Measurements from ENCODE around the gene SH3BGRL2. TPM values are rescaled to one million over a fixed set of nuclear protein-coding genes. Genes with fewer than 3 reads are reported as not detected.

SH3BGRL2 gene
- total RNA-seq, 1 experiment from 2014 or later, result 11.8 TPM

DNA sequence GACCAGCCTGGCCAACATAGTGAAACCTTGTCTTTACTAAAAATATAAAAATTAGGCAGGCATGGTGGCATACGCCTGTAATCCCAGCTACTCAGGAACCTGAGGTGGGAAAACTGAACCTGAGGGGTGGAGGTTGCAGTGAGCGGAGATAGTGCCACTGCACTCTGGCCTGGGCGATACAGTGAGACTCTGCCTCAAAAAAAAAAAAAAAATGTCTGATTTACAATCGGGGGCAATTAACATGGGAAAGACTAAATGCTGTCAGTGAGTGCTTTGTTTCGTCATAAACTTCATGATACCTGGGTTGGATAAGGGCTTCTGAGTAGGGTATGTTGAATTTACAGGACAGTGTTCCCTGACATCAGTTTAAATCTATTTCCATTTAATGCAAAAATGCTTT is 8.0 kb upstream of the SH3BGRL2 start:
- no peak overlapping the region for H2AK5ac ChIP-seq (ENCODE audit: insufficient read length, low read length)
- H3K23me2 ChIP-seq (ENCODE audit: insufficient read length, low read depth, low read length, poor library complexity, severe bottlenecking), result no peaks in the 10 kb centered on the region
- no peak overlapping the region for H4K91ac ChIP-seq (ENCODE audit: insufficient read length, low read depth, low read length)
- no peaks in the 10 kb centered on the region for H3K9me3 Mint-ChIP-seq
- no peak overlapping the region; a peak in 1 of 7 replicates for H3K27ac Mint-ChIP-seq
- H3K27ac ChIP-seq (ENCODE audit: insufficient read length, low read depth, low read length), result no peak overlapping the region
- no peak overlapping the region for H4K8ac ChIP-seq (replicated peaks; ENCODE audit: insufficient read length, low read depth, low read length)
- H3K79me2 ChIP-seq (ENCODE audit: insufficient read depth, low read length), result no peaks in the 10 kb centered on the region
- no peaks in the 10 kb centered on the region for H3K79me1 ChIP-seq (ENCODE audit: insufficient read depth, low read depth, low read length, poor library complexity, severe bottlenecking)
- no peak overlapping the region for H3K4ac ChIP-seq (ENCODE audit: low read depth, low read length)
- WGBS (ENCODE audit: extremely low coverage, insufficient read length, low lambda C conversion rate), result no CpG with 5 or more reads among the region's 5 CpGs
- H3K56ac ChIP-seq (ENCODE audit: insufficient read length, low read depth, low read length), result no peak overlapping the region
- no peak for DNase-seq
- H4K20me1 ChIP-seq (ENCODE audit: control insufficient read depth, insufficient read depth, insufficient read length), result no peaks in the 10 kb centered on the region
- H2BK5ac ChIP-seq (ENCODE audit: insufficient read length, low read length), result no peak overlapping the region
- H3T11ph ChIP-seq (ENCODE audit: low read length), result no peak overlapping the region
- H3K23ac ChIP-seq (ENCODE audit: insufficient read length, low read depth, low read length), result no peak overlapping the region
- H3K36me3 Mint-ChIP-seq (ENCODE audit: insufficient read depth in 1 of 3, low read depth in 3 of 3), result no peaks in the 10 kb centered on the region
- H4K5ac ChIP-seq (ENCODE audit: insufficient read length, low read depth, low read length), result no peak overlapping the region
- H3K4me3 Mint-ChIP-seq, result no peak overlapping the region
- H2BK120ac ChIP-seq (ENCODE audit: low read depth, low read length, poor library complexity, severe bottlenecking), result no peak overlapping the region
- H3K27me3 ChIP-seq (ENCODE audit: insufficient read depth, low read length), result no peaks in the 10 kb centered on the region
- H3K4me1 ChIP-seq (ENCODE audit: insufficient read depth, low read length), result no peaks in the 10 kb centered on the region
- no peak overlapping the region for H2BK15ac ChIP-seq (ENCODE audit: low read depth, low read length)
- TF ChIP-seq, protein P1, sequence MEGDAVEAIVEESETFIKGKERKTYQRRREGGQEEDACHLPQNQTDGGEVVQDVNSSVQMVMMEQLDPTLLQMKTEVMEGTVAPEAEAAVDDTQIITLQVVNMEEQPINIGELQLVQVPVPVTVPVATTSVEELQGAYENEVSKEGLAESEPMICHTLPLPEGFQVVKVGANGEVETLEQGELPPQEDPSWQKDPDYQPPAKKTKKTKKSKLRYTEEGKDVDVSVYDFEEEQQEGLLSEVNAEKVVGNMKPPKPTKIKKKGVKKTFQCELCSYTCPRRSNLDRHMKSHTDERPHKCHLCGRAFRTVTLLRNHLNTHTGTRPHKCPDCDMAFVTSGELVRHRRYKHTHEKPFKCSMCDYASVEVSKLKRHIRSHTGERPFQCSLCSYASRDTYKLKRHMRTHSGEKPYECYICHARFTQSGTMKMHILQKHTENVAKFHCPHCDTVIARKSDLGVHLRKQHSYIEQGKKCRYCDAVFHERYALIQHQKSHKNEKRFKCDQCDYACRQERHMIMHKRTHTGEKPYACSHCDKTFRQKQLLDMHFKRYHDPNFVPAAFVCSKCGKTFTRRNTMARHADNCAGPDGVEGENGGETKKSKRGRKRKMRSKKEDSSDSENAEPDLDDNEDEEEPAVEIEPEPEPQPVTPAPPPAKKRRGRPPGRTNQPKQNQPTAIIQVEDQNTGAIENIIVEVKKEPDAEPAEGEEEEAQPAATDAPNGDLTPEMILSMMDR (conservative IDR thresholded peaks at IDR 0.05), result no peak
- H3K9ac ChIP-seq (ENCODE audit: extremely low read depth, insufficient read length, low read length), result no peak overlapping the region
- H2BK12ac ChIP-seq (ENCODE audit: insufficient read length, low read depth, low read length), result no peak overlapping the region
- H3K4me1 Mint-ChIP-seq, result 0 out of 4 replicates have a peak, but pooled peaks cover 0 to 5% of the 10 kb centered on the region in 2 experiments
- H3K9me3 ChIP-seq (ENCODE audit: control insufficient read depth, low read depth, low read length), result no peaks in the 10 kb centered on the region
- no peak overlapping the region for H3K14ac ChIP-seq (ENCODE audit: insufficient read depth, low read length)
- no peak overlapping the region for H3K4me2 ChIP-seq (ENCODE audit: insufficient read depth, insufficient read length, low read length)
- no peak overlapping the region for H2AFZ ChIP-seq (ENCODE audit: low read length)
- H2BK20ac ChIP-seq (ENCODE audit: low read depth, low read length, poor library complexity, severe bottlenecking), result no peak overlapping the region
- no peaks in the 10 kb centered on the region; the same call in 1 of the 2 replicates for H3K27me3 Mint-ChIP-seq (ENCODE audit: low read depth)
- no peak overlapping the region for H3K18ac ChIP-seq (ENCODE audit: insufficient read length, low read depth, low read length)

Data from H9 (cell line).